C4-2B (cell line): ENCODE results near the gene LHFPL2.

ENCODE experiments used
- H3K27ac ChIP-seq: fragments of 450-650 bp; 2 replicates; pipeline ENCODE4 v1.5.1; 2017
- ZFX ChIP-seq: fragments of 450-650 bp; IDR thresholded peaks from 2 replicates; pipeline ENCODE4 v1.6.1; 2017
- TF ChIP-seq, protein P1 (sequence below): fragments of 450-650 bp; conservative IDR thresholded peaks from 2 replicates; pipeline ENCODE4 v1.5.1; 2017; ENCODE audit warnings: mild to moderate bottlenecking

The LHFPL2 gene

GRCh38 chr5:78661691-78662090 is 13.1 kb upstream of the LHFPL2 start:
- no peak overlapping the region for H3K27ac ChIP-seq
- no peak for TF ChIP-seq ZFX
- TF ChIP-seq, protein P1, sequence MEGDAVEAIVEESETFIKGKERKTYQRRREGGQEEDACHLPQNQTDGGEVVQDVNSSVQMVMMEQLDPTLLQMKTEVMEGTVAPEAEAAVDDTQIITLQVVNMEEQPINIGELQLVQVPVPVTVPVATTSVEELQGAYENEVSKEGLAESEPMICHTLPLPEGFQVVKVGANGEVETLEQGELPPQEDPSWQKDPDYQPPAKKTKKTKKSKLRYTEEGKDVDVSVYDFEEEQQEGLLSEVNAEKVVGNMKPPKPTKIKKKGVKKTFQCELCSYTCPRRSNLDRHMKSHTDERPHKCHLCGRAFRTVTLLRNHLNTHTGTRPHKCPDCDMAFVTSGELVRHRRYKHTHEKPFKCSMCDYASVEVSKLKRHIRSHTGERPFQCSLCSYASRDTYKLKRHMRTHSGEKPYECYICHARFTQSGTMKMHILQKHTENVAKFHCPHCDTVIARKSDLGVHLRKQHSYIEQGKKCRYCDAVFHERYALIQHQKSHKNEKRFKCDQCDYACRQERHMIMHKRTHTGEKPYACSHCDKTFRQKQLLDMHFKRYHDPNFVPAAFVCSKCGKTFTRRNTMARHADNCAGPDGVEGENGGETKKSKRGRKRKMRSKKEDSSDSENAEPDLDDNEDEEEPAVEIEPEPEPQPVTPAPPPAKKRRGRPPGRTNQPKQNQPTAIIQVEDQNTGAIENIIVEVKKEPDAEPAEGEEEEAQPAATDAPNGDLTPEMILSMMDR = no peak

DNA sequence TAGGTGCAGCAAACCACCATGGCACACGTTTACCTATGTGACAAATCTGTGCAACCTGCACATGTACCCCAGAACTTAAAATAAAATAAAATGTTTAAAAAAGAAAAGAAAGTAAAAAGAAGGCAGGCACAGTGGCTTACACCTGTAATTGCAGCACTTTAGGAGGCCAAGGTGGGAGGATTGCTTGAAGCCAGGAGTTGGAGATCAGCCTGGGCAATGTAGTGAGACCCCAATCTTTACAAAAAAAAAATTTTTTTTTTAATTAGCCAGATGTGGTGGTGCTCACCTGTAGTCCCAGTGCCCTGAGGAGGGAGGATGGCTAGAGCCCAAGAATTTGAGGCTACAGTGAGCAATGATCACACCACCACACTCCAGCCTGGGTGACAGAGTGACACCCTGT is 12.5 kb upstream of the LHFPL2 start:
- no peak overlapping the region for H3K27ac ChIP-seq
- TF ChIP-seq, protein P1 = no peak
- TF ChIP-seq ZFX = no peak

DNA sequence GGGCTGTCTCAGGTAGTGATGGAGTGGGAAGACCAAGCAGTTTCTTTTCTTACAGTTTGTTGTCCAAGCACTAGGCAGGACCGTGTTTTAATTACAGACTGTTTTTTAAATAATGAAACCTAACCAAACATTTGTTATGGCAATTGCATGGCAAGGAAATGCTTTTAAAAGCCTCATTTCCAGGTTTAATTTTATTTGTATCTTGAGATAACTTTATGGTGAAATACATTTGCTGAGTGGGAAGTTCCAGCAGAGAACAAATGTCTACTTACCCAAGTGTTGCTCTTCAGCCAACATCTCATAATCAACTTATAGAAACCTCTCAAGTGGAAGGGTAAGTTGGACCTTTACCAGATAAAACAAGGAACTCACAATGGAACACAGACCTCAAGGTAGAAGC is 11.8 kb upstream of the LHFPL2 start:
- H3K27ac ChIP-seq = no peak overlapping the region
- TF ChIP-seq, protein P1 = no peak
- no peak for TF ChIP-seq ZFX

DNA sequence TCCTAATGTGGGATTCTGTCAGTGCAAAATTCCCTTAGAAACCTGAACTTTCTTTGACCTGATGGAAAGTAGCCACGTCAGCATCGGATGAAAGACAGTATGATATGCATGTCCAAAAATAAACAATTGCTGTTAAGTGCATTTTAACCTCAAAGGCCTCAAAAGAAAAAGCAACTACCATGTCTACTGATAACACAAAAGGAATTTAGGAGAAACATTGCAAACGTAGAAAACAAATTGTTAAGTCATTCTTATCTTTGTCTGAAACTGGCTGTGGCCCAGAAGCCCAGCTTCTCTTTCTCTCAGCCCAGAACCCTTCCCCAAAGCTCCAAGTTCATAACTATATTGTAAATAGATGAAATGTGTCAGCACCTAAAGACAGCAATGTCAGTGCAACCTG is 11.1 kb upstream of the LHFPL2 start:
- no peak overlapping the region for H3K27ac ChIP-seq
- no peak for TF ChIP-seq ZFX
- TF ChIP-seq, protein P1 = no peak

DNA sequence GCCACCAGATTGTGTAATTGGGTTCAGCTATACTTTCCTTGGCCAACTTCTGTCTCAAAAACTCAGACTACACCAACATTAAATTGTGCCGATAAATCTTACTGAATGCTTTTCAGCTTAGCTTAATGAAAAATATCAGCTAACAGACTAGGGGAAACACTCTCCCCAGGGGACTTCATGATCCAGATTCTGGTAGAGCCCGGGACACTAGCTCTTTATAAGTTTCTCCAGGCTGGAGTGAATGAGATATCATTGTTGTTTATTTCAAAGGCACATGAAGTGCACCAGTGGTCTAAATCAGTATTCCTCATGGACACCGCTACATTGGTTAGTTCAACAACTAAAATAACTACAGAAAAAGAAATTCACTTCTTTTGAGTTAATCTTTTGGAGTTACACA is 10.5 kb upstream of the LHFPL2 start:
- TF ChIP-seq, protein P1 = no peak
- TF ChIP-seq ZFX = no peak
- no peak overlapping the region for H3K27ac ChIP-seq

- TF ChIP-seq ZFX = no peak
- TF ChIP-seq, protein P1 = no peak
- no peak overlapping the region for H3K27ac ChIP-seq
These were observed 8.6 kb upstream of the LHFPL2 start for GRCh38 chr5:78657201-78657600.

- H3K27ac ChIP-seq = no peak overlapping the region
- no peak for TF ChIP-seq ZFX
- TF ChIP-seq, protein P1 = no peak
These were observed 7.2 kb upstream of the LHFPL2 start for GRCh38 chr5:78655746-78656290.
